HCT116 (cell line): ENCODE results near the gene CSNK1G2.

Experiments
- EGR1 ChIP-seq: IDR thresholded peaks from 2 replicates; pipeline ENCODE4 v1.6.1; 2012; ENCODE audit warnings: low read depth
- EZH2 ChIP-seq: fragments of 200-600 bp; sonication (generic); IDR thresholded peaks from 2 replicates; pipeline ENCODE4 v1.6.1; 2017; ENCODE audit warnings: antibody characterized with exemption, mixed run types
- EZH2phosphoT487 ChIP-seq: fragments of 200-600 bp; IDR thresholded peaks from 2 replicates; pipeline ENCODE4 v1.6.1; 2018; ENCODE audit warnings: antibody characterized with exemption, borderline replicate concordance
- POLR2A ChIP-seq: IDR thresholded peaks from 2 replicates; pipeline ENCODE4 v1.7.0; 2011; ENCODE audit warnings: borderline replicate concordance; ENCODE audit not compliant: insufficient read depth, insufficient read length; ENCODE audit errors: extremely low read depth
- REST ChIP-seq: IDR thresholded peaks from 2 replicates; pipeline ENCODE4 v1.6.1; 2012; ENCODE audit warnings: low read depth
- SIN3A ChIP-seq: IDR thresholded peaks from 2 replicates; pipeline ENCODE4 v1.6.1; 2012; ENCODE audit warnings: low read depth
- SRF ChIP-seq: IDR thresholded peaks from 2 replicates; pipeline ENCODE4 v1.6.1; 2012; ENCODE audit warnings: low read depth
- YY1 ChIP-seq: IDR thresholded peaks from 2 replicates; pipeline ENCODE4 v1.6.1; 2011; ENCODE audit warnings: low read length, low read depth, moderate library complexity, mild to moderate bottlenecking; ENCODE audit not compliant: insufficient replicate concordance; ENCODE audit errors: extremely low read depth
- TF ChIP-seq, protein P1 (sequence below), 3 experiments: fragments of 200-600 bp in 1 of 3; sonication (generic) in 1 of 3; IDR thresholded peaks in 2 of 3; conservative IDR thresholded peaks in 1 of 3; 2 replicates each; pipeline ENCODE4 v1.5.1; 2012 to 2017; ENCODE audit warnings: low read depth in 2 of 3, low read length in 2 of 3, antibody characterized with exemption in 1 of 3, borderline replicate concordance in 1 of 3, control low read depth in 1 of 3, mild to moderate bottlenecking in 1 of 3, mixed read lengths in 1 of 3, mixed run types in 1 of 3, moderate library complexity in 1 of 3; ENCODE audit not compliant: insufficient read depth in 1 of 3
- TF ChIP-seq, protein P2 (sequence below): IDR thresholded peaks from 2 replicates; pipeline ENCODE4 v1.6.1; 2012

GRCh38 chr19:1893791-1894190 lies 47.2 kb upstream of the CSNK1G2 start:
- TF ChIP-seq, protein P1, sequence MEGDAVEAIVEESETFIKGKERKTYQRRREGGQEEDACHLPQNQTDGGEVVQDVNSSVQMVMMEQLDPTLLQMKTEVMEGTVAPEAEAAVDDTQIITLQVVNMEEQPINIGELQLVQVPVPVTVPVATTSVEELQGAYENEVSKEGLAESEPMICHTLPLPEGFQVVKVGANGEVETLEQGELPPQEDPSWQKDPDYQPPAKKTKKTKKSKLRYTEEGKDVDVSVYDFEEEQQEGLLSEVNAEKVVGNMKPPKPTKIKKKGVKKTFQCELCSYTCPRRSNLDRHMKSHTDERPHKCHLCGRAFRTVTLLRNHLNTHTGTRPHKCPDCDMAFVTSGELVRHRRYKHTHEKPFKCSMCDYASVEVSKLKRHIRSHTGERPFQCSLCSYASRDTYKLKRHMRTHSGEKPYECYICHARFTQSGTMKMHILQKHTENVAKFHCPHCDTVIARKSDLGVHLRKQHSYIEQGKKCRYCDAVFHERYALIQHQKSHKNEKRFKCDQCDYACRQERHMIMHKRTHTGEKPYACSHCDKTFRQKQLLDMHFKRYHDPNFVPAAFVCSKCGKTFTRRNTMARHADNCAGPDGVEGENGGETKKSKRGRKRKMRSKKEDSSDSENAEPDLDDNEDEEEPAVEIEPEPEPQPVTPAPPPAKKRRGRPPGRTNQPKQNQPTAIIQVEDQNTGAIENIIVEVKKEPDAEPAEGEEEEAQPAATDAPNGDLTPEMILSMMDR (IDR thresholded peaks at IDR 0.05 in 2 of 3, conservative IDR thresholded peaks at IDR 0.05 in 1 of 3; ENCODE audit: borderline replicate concordance in 1 of 3, insufficient read depth in 1 of 3, low read depth in 2 of 3, low read length in 2 of 3): no peak
- no peak for TF ChIP-seq REST
- TF ChIP-seq POLR2A: no peak
- no peak for TF ChIP-seq SRF
- TF ChIP-seq, protein P2, sequence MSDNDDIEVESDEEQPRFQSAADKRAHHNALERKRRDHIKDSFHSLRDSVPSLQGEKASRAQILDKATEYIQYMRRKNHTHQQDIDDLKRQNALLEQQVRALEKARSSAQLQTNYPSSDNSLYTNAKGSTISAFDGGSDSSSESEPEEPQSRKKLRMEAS: no peak
- TF ChIP-seq EZH2: no peak
- no peak for TF ChIP-seq SIN3A
- no peak for TF ChIP-seq EGR1
- TF ChIP-seq YY1: no peak
- no peak for TF ChIP-seq EZH2phosphoT487
